ENCODE measurements around the gene KATNB1.

DNA sequence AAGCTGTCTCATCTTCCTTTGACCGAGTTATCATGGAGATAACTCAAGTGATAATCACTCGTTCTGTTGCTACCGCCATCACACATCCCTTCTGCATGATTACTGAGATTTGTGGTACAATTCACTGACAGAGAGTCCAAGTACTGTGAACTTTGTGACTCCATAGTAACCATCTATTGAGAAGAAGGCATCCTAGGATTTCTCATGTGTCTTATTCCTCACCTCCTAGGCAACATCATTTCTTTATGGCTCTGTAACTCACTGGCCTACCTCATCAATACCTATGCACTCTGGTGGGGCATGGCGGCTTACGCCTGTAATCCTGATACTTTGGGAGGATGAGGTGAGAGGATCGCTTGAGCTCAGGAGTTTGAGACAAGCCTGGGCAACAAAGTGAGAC, 21.5 kb upstream of the KATNB1 start:
- TF ChIP-seq CTCF (IDR thresholded peaks at IDR 0.05; ENCODE audit: low read length) (no peak), EZH2 (IDR thresholded peaks at IDR 0.05; ENCODE audit: borderline replicate concordance, low read length) (no peak)
